Activated T-helper 1 cell treated with anti-CD3 and anti-CD28 coated beads, Interleukin-12 subunit alpha, Interleukin-12 subunit beta, Interleukin-2, Interleukin-4 antibody, amounts not matched to agents 30 ng/mL and 10 ng/mL and 1 ng/mL, durations not matched to agents 14 hours and 24 hours and 36 hours (primary cell): ENCODE measurements around the gene UMAD1. TPM values are rescaled to one million over a fixed set of nuclear protein-coding genes. Genes with fewer than 3 reads are reported as not detected.

ENCODE experiments used
- DNase-seq: peaks from one replicate; pipeline ENCODE4 v3.0.0; 2021; ENCODE audit warnings: low spot score
- H3K27ac Mint-ChIP-seq: one replicate; pipeline ENCODE4 v1.8.0; 2021; ENCODE audit warnings: mild to moderate bottlenecking, mixed read lengths
- H3K27me3 Mint-ChIP-seq: one replicate; pipeline ENCODE4 v1.8.0; 2022; ENCODE audit warnings: mild to moderate bottlenecking, moderate library complexity, mixed read lengths; ENCODE audit not compliant: insufficient read depth
- H3K36me3 Mint-ChIP-seq: one replicate; pipeline ENCODE4 v1.8.0; 2021; ENCODE audit warnings: low read depth, mixed read lengths
- H3K4me1 Mint-ChIP-seq: one replicate; pipeline ENCODE4 v1.8.0; 2021; ENCODE audit warnings: low read depth, mixed read lengths
- H3K4me3 Mint-ChIP-seq: one replicate; pipeline ENCODE4 v1.8.0; 2021; ENCODE audit warnings: mild to moderate bottlenecking, moderate library complexity, mixed read lengths
- H3K9me3 Mint-ChIP-seq: one replicate; pipeline ENCODE4 v1.8.0; 2021; ENCODE audit warnings: mixed read lengths
- intact Hi-C: fragments of 100-400 bp; cut with micrococcal nuclease; formaldehyde crosslinking; loops from one replicate; pipeline ENCODE4 v1.15.1; 2024
- total RNA-seq: library from RNA; stranded (reverse); gene quantifications from 2 replicates; pipeline ENCODE4 v1.2.3, GENCODE V29; 2022

Gene UMAD1
- total RNA-seq, 1 donor from 2014 or later = 14.2 TPM

- Mint-ChIP-seq H3K36me3 (no peaks in the 10 kb centered on the region), H3K4me1 (peaks cover 20% of the 10 kb centered on the region)
- no peak for DNase-seq
Measured at GRCh38 chr7:7916064-7916463, 275.5 kb downstream of the UMAD1 start.

DNA sequence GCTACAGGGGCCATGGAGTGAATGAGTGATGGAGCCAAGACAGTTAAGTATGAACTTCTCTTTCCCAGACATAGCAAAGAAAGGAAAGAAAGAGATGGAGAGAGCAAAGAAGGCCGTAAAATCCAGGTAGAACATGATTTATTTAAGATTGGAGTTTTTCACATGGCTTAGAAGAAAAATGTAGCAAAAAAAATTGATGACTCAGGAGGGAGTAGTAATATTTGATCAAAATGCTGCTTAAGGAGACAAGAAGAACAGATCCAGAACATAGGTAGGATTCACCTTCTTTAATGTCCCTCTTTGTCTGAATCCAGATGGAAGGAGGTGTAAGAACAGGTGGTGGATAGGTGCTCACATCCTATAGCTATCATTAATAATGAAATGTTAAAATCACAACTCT, 277.0 kb downstream of the UMAD1 start:
- H3K36me3 Mint-ChIP-seq = no peaks in the 10 kb centered on the region
- peaks cover 4% of the 10 kb centered on the region for H3K9me3 Mint-ChIP-seq
- no peak overlapping the region for H3K27ac Mint-ChIP-seq
- peaks cover 28% of the 10 kb centered on the region for H3K4me1 Mint-ChIP-seq
- no peak for DNase-seq
- intact Hi-C loops = no loop called here
- no peaks in the 10 kb centered on the region for H3K27me3 Mint-ChIP-seq
- no peak overlapping the region for H3K4me3 Mint-ChIP-seq

More at GRCh38 chr7:7916064-7916463, 275.5 kb downstream of the UMAD1 start:
- H3K9me3 Mint-ChIP-seq = peaks cover 4% of the 10 kb centered on the region
- peak overlapping the region; percentile 30 for H3K27ac Mint-ChIP-seq
- no peaks in the 10 kb centered on the region for H3K27me3 Mint-ChIP-seq
- intact Hi-C loops = no loop called here
- no peak overlapping the region for H3K4me3 Mint-ChIP-seq

DNA sequence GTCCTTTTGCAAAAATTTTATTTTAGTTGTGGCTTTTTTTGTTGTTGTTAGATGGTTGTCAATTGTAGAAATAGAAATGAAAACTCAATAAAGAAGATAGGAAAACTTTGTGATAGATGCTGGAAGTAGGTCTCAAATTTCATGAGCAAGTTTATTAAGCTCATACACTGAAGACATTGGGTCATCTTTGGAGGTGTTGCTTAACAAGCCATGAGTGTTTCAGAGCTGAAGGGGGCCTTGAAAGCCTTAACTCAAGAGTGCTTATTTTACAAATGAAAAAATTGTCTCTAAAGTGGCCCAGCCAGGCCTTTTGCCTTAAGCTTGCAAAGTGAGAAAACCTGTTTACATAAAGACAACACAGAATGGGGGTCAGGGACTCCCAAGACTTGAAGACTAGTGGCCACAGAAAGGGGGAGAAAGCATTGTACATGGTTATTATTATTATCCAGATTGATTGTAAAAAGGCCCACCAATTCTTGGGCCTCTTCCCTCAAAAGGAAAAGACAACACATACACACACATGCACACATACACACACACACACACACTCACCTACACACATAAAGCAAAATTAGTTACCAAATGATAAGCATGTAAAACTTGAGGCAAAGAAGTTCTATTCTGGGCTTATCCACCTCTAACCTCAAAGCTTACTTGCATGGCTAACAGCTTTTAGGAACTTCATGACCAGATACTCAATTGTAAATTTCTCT, 278.3 kb downstream of the UMAD1 start:
- H3K36me3 Mint-ChIP-seq = no peaks in the 10 kb centered on the region
- intact Hi-C loops = no loop called here
- H3K4me3 Mint-ChIP-seq = no peak overlapping the region
- H3K4me1 Mint-ChIP-seq = peaks cover 36% of the 10 kb centered on the region
- H3K9me3 Mint-ChIP-seq = peaks cover 4% of the 10 kb centered on the region
- no peak overlapping the region for H3K27ac Mint-ChIP-seq
- DNase-seq = no peak
- H3K27me3 Mint-ChIP-seq = no peaks in the 10 kb centered on the region

DNA sequence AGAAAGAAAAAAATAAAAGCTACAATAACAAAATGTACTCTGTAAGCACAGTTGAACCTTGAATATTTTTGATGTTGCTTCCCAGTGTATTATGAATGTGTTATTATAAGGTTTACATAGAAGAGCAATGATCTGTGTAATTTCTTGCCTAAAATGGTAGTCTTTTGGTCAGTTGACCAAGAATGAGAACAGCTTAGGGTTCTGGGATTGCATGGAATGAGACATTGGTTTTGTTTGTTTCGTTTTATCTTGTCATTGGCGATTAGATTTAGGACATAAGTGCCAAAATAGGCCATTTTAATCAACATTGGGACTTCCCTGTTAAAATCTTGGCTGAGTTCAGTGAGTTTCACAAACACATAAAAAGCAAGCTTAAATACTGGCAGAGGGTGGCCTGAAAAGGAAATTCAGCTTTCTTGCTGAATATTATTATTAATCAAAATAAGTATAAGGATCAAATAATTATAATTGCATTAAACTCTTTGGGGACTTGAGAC, 278.9 kb downstream of the UMAD1 start:
- intact Hi-C loops = no loop called here
- H3K36me3 Mint-ChIP-seq = no peaks in the 10 kb centered on the region
- H3K27me3 Mint-ChIP-seq = peaks cover 2% of the 10 kb centered on the region
- no peak overlapping the region for H3K4me3 Mint-ChIP-seq
- peaks cover 4% of the 10 kb centered on the region for H3K9me3 Mint-ChIP-seq
- H3K4me1 Mint-ChIP-seq = peaks cover 42% of the 10 kb centered on the region
- no peak for DNase-seq
- H3K27ac Mint-ChIP-seq = no peak overlapping the region

GRCh38 chr7:7920056-7920455, 279.5 kb downstream of the UMAD1 start:
- peaks cover 44% of the 10 kb centered on the region for H3K4me1 Mint-ChIP-seq
- H3K27ac Mint-ChIP-seq = no peak overlapping the region
- peaks cover 4% of the 10 kb centered on the region for H3K9me3 Mint-ChIP-seq
- intact Hi-C loops = loop anchor here (1.0 to 5.0 kb wide), 9 partner anchors 48 to 280 kb away; partner anchors contain the start of genes GLCCI1 and UMAD1
- DNase-seq = no peak
- H3K36me3 Mint-ChIP-seq = no peaks in the 10 kb centered on the region
- H3K4me3 Mint-ChIP-seq = no peak overlapping the region
- H3K27me3 Mint-ChIP-seq = peaks cover 3% of the 10 kb centered on the region

GRCh38 chr7:7920481-7920880, 279.9 kb downstream of the UMAD1 start:
- DNase-seq = peak; percentile 12
- H3K4me3 Mint-ChIP-seq = no peak overlapping the region
- peaks cover 44% of the 10 kb centered on the region for H3K4me1 Mint-ChIP-seq
- intact Hi-C loops = loop anchor here (1.0 to 5.0 kb wide), 9 partner anchors 48 to 280 kb away; partner anchors contain the start of genes GLCCI1 and UMAD1
- no peak overlapping the region for H3K27ac Mint-ChIP-seq
- H3K9me3 Mint-ChIP-seq = peaks cover 4% of the 10 kb centered on the region
- H3K36me3 Mint-ChIP-seq = no peaks in the 10 kb centered on the region
- H3K27me3 Mint-ChIP-seq = peaks cover 3% of the 10 kb centered on the region

DNA sequence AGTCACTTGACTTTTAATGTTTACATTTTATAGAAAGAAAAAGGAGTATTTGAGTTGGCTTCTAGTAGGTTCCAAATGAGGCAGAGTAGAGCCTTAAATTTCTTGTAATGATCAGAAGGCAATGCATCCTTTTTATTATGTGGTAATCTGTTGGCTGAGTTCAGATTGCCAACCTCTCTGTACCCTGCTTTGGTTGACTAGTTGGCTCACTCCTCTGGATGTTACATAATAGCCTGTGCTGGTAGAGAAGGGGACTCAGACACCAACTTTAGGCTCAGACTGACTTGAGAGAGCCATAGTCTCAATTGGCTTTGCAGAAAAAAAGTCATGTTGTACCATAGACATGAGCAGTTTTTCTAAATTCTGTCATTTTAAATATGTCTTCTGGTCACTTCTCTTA, 281.3 kb downstream of the UMAD1 start:
- Mint-ChIP-seq H3K36me3 (no peaks in the 10 kb centered on the region), H3K27me3 (peaks cover 3% of the 10 kb centered on the region), H3K27ac (no peak overlapping the region), H3K4me3 (no peak overlapping the region), H3K9me3 (peaks cover 4% of the 10 kb centered on the region), H3K4me1 (peaks cover 44% of the 10 kb centered on the region)
- no peak for DNase-seq
- intact Hi-C loops = loop anchor here (1.0 to 5.0 kb wide), 5 partner anchors 22 to 270 kb away; no protein-coding TSS in a partner anchor

- Mint-ChIP-seq H3K4me3 (no peak overlapping the region), H3K36me3 (no peaks in the 10 kb centered on the region), H3K27me3 (peaks cover 3% of the 10 kb centered on the region), H3K27ac (no peak overlapping the region), H3K9me3 (peaks cover 4% of the 10 kb centered on the region), H3K4me1 (peaks cover 44% of the 10 kb centered on the region)
- DNase-seq = no peak
- intact Hi-C loops = loop anchor here (5.0 kb wide), 1 partner anchor 269 kb away; no protein-coding TSS in a partner anchor
Measured at GRCh38 chr7:7922684-7923385, 282.3 kb downstream of the UMAD1 start.

DNA sequence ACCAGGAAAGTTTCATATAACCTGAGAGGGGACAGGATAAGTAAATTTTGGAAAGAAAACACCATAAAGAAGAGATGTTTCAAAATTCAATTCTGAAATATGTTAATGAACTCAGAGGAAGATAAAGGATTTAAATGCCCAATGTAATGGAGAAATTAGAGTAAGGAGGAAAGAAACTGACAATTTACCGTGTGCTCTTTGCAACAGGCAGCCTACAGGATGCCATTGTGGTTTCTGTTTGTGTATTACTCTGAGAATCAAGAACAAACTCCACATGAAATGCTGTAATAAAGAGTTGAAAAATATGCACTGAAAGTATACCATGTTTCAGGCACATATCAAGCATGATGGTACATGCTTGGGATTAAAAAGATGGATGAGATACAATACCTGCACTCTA, 283.3 kb downstream of the UMAD1 start:
- DNase-seq = no peak
- Mint-ChIP-seq H3K36me3 (no peaks in the 10 kb centered on the region), H3K4me3 (no peak overlapping the region), H3K27ac (no peak overlapping the region), H3K27me3 (peaks cover 3% of the 10 kb centered on the region), H3K4me1 (peaks cover 44% of the 10 kb centered on the region), H3K9me3 (no peaks in the 10 kb centered on the region)
- intact Hi-C loops = loop anchor here (5.0 kb wide), 1 partner anchor 268 kb away; no protein-coding TSS in a partner anchor

DNA sequence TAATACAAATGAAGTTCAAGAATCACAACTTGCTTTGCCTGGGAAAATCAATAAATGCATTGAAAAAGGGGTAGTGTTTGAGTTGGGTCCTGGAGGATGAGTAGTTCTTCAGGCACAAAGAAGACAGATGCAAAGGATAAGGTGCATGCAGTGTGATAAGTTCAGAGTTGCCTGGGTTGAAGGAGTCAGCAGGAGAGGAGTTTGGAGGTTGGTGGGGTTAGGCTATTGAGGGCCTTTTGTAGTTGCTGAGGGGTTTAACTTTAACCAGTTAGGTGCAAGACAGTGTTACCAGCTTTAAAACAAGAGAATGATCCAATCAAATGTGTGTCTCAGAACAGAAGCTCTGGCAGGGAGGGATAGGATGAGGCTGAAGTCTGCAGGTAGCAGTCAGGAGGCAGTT, 283.8 kb downstream of the UMAD1 start:
- Mint-ChIP-seq H3K27me3 (peaks cover 3% of the 10 kb centered on the region), H3K4me1 (peaks cover 40% of the 10 kb centered on the region), H3K36me3 (no peaks in the 10 kb centered on the region), H3K27ac (no peak overlapping the region), H3K4me3 (no peak overlapping the region), H3K9me3 (no peaks in the 10 kb centered on the region)
- DNase-seq = no peak
- intact Hi-C loops = loop anchor here (5.0 kb wide), 1 partner anchor 268 kb away; no protein-coding TSS in a partner anchor

Other genes starting within 250 kb of the UMAD1 start
- not detected in 2 replicates for gene COL28A1, start 104.9 kb upstream of the UMAD1 start, total RNA-seq
- gene MIOS, start 73.9 kb upstream of the UMAD1 start, total RNA-seq = 29.6 and 31.6 TPM in 2 replicates
- 106 and 110 TPM in 2 replicates for gene RPA3, start 77.9 kb downstream of the UMAD1 start, total RNA-seq